ENCODE data around the gene ZFR2.
A peak's percentile ranks its signal among the peaks of the same experiment; 100 is the strongest.

The ZFR2 gene

GRCh38 chr19:3873151-3873550 lies 4.3 kb upstream of the ZFR2 start:
- DNase-seq (ENCODE audit: low spot score) = no peak

GRCh38 chr19:3867971-3868769 lies 668 bp downstream of the ZFR2 start:
- no peak for DNase-seq (ENCODE audit: low spot score)

- DNase-seq (ENCODE audit: low spot score) = no peak
These were observed 1.8 kb downstream of the ZFR2 start for GRCh38 chr19:3866910-3867638.

GRCh38 chr19:3863648-3864047 lies 5.2 kb downstream of the ZFR2 start:
- DNase-seq (ENCODE audit: low spot score) = no peak

GRCh38 chr19:3862826-3863500 lies 5.9 kb downstream of the ZFR2 start:
- DNase-seq (ENCODE audit: low spot score) = no peak

GRCh38 chr19:3860499-3860898 lies 8.3 kb downstream of the ZFR2 start:
- no peak for DNase-seq (ENCODE audit: low spot score)

GRCh38 chr19:3857449-3858003 lies 11.3 kb downstream of the ZFR2 start:
- DNase-seq (ENCODE audit: low spot score) = no peak

- DNase-seq (ENCODE audit: low spot score) = peak; percentile 70
These were observed 13.5 kb downstream of the ZFR2 start for GRCh38 chr19:3855320-3855719.

- peak; percentile 70 for DNase-seq (ENCODE audit: low spot score)
These were observed 16.1 kb downstream of the ZFR2 start for GRCh38 chr19:3852614-3853254.

- no peak for DNase-seq (ENCODE audit: low spot score)
These were observed 16.7 kb downstream of the ZFR2 start for GRCh38 chr19:3852177-3852511.

GRCh38 chr19:3851254-3852176 lies 17.3 kb downstream of the ZFR2 start:
- DNase-seq (ENCODE audit: low spot score) = peak; percentile 65

- no peak for DNase-seq (ENCODE audit: low spot score)
These were observed 18.4 kb downstream of the ZFR2 start for GRCh38 chr19:3850320-3850972.

- no peak for DNase-seq (ENCODE audit: low spot score)
These were observed 19.1 kb downstream of the ZFR2 start for GRCh38 chr19:3849787-3850186.

- peak; percentile 14 for DNase-seq (ENCODE audit: low spot score)
These were observed 19.7 kb downstream of the ZFR2 start for GRCh38 chr19:3849092-3849491.

GRCh38 chr19:3844596-3844995 lies 24.2 kb downstream of the ZFR2 start:
- DNase-seq (ENCODE audit: low spot score) = no peak

- no peak for DNase-seq (ENCODE audit: low spot score)
These were observed 25.9 kb downstream of the ZFR2 start for GRCh38 chr19:3842948-3843347.

- DNase-seq (ENCODE audit: low spot score) = no peak
These were observed 28.0 kb downstream of the ZFR2 start for GRCh38 chr19:3840804-3841203.

- DNase-seq (ENCODE audit: low spot score) = no peak
These were observed 28.9 kb downstream of the ZFR2 start for GRCh38 chr19:3839941-3840340.

GRCh38 chr19:3838661-3839060 lies 30.2 kb downstream of the ZFR2 start:
- no peak for DNase-seq (ENCODE audit: low spot score)

- DNase-seq (ENCODE audit: low spot score) = no peak
These were observed 30.9 kb downstream of the ZFR2 start for GRCh38 chr19:3837922-3838321.

- no peak for DNase-seq (ENCODE audit: low spot score)
These were observed 31.5 kb downstream of the ZFR2 start for GRCh38 chr19:3837332-3837731.
